Neuronal stem cell (in vitro differentiated cells): ENCODE data around the gene CYP8B1. TPM values are rescaled to one million over a fixed set of nuclear protein-coding genes. Genes with fewer than 3 reads are reported as not detected.
A peak's percentile ranks its signal among the peaks of the same experiment; 100 is the strongest.

Source experiments
- DNase-seq: peaks from one replicate; pipeline ENCODE4 v3.0.0-alpha.2; 2013; ENCODE audit warnings: low spot score
- H2AFZ ChIP-seq: one replicate; pipeline ENCODE4 v1.6.1; 2013; ENCODE audit warnings: mild to moderate bottlenecking, low read length, inconsistent platforms
- H2AK5ac ChIP-seq: 2 replicates; pipeline ENCODE4 v1.6.1; 2013; ENCODE audit warnings: low read depth, mild to moderate bottlenecking, inconsistent platforms, low read length, moderate library complexity, mixed read lengths
- H2BK120ac ChIP-seq: 2 replicates; pipeline ENCODE4 v1.6.1; 2013; ENCODE audit warnings: low read depth, mild to moderate bottlenecking, inconsistent platforms, low read length, moderate library complexity, mixed read lengths
- H2BK12ac ChIP-seq: one replicate; pipeline ENCODE4 v1.6.1; 2013; ENCODE audit warnings: low read length, inconsistent platforms
- H2BK15ac ChIP-seq: 2 replicates; pipeline ENCODE4 v1.6.1; 2013; ENCODE audit warnings: mild to moderate bottlenecking, low read length, inconsistent platforms, mixed read lengths
- H2BK5ac ChIP-seq: one replicate; pipeline ENCODE4 v1.6.1; 2013; ENCODE audit warnings: inconsistent platforms, mild to moderate bottlenecking, low read length, moderate library complexity
- H3K14ac ChIP-seq: one replicate; pipeline ENCODE4 v1.6.1; 2013; ENCODE audit warnings: low read length, inconsistent platforms
- H3K18ac ChIP-seq: 2 replicates; pipeline ENCODE4 v1.6.1; 2013; ENCODE audit warnings: low read length, inconsistent platforms
- H3K23ac ChIP-seq: 2 replicates; pipeline ENCODE4 v1.6.1; 2013; ENCODE audit warnings: low read depth, mild to moderate bottlenecking, mixed read lengths, low read length, inconsistent platforms; ENCODE audit not compliant: poor library complexity
- H3K27ac ChIP-seq: replicated peaks from 3 replicates; pipeline ENCODE4 v1.5.1; 2013; ENCODE audit warnings: low read length, inconsistent platforms
- H3K27me3 ChIP-seq, 3 experiments: 2 replicates each; pipeline ENCODE4 v1.6.1; 2013; ENCODE audit warnings: low read length in 3 of 3, mild to moderate bottlenecking in 2 of 3, inconsistent platforms in 1 of 3, low read depth in 1 of 3, mixed read lengths in 1 of 3, moderate library complexity in 1 of 3; ENCODE audit not compliant: control insufficient read depth in 3 of 3, insufficient read depth in 3 of 3
- H3K36me3 ChIP-seq, 2 donors: replicated peaks in 1 of 2; 2 replicates each; pipeline ENCODE4 v1.6.1; 2013; ENCODE audit warnings: low read length in 2 of 2; ENCODE audit not compliant: control insufficient read depth in 2 of 2, insufficient read depth in 2 of 2
- H3K4ac ChIP-seq: 2 replicates; pipeline ENCODE4 v1.6.1; 2013; ENCODE audit warnings: inconsistent platforms, mild to moderate bottlenecking, low read length, moderate library complexity
- H3K4me1 ChIP-seq, 2 donors: 1 replicate in 1 of 2; 2 replicates in 1 of 2; pipeline ENCODE4 v1.6.1; 2013; ENCODE audit warnings: low read length in 2 of 2, low read depth in 1 of 2; ENCODE audit not compliant: control insufficient read depth in 2 of 2, insufficient read depth in 1 of 2
- H3K4me2 ChIP-seq: one replicate; pipeline ENCODE4 v1.6.1; 2013; ENCODE audit warnings: mild to moderate bottlenecking, low read length, inconsistent platforms; ENCODE audit not compliant: insufficient read depth, poor library complexity, severe bottlenecking
- H3K4me3 ChIP-seq, 2 donors: 2 replicates each; pipeline ENCODE4 v1.5.1; 2013; ENCODE audit warnings: low read length in 2 of 2, mild to moderate bottlenecking in 2 of 2, inconsistent platforms in 1 of 2, moderate library complexity in 1 of 2
- H3K79me1 ChIP-seq: one replicate; pipeline ENCODE4 v1.6.1; 2013; ENCODE audit warnings: low read depth, mild to moderate bottlenecking, inconsistent platforms, low read length, moderate library complexity
- H3K9ac ChIP-seq: one replicate; pipeline ENCODE4 v1.6.1; 2013; ENCODE audit warnings: mild to moderate bottlenecking, low read depth, low read length, inconsistent platforms; ENCODE audit not compliant: poor library complexity
- H3K9me3 ChIP-seq, 2 donors: replicated peaks in 1 of 2; 2 replicates each; pipeline versions ENCODE3 to v1.6.1; 2013; ENCODE audit warnings: low read length in 2 of 2, mild to moderate bottlenecking in 2 of 2, inconsistent platforms in 1 of 2, low read depth in 1 of 2, mixed read lengths in 1 of 2, moderate library complexity in 1 of 2; ENCODE audit not compliant: control insufficient read depth in 2 of 2, insufficient read depth in 1 of 2
- H4K8ac ChIP-seq: one replicate; pipeline ENCODE4 v1.6.1; 2013; ENCODE audit warnings: low read depth, mild to moderate bottlenecking, inconsistent platforms, low read length, moderate library complexity
- H4K91ac ChIP-seq: one replicate; pipeline ENCODE4 v1.6.1; 2013; ENCODE audit warnings: low read length, low read depth, mild to moderate bottlenecking, inconsistent platforms; ENCODE audit not compliant: poor library complexity
- WGBS, 2 donors: extraction: QIAGEN DNeasy Blood & Tissue Kit; methylation state at CpG; one replicate each; pipeline ENCODE4 v1.1.7; 2013; ENCODE audit warnings: missing lambda C conversion rate in 2 of 2, mixed read lengths in 1 of 2; ENCODE audit not compliant: insufficient read length in 2 of 2, insufficient replicate concordance in 1 of 2; ENCODE audit errors: extremely low coverage in 2 of 2; 5-methylcytosine and 5-hydroxymethylcytosine counted together
- polyA plus RNA-seq, 2 experiments: library from polyadenylated mRNA; stranded (reverse); fragments of 200-250 nt; gene quantifications; one replicate each; pipeline ENCODE4 v1.2.3, GENCODE V29; 2013

CYP8B1 gene, protein sequence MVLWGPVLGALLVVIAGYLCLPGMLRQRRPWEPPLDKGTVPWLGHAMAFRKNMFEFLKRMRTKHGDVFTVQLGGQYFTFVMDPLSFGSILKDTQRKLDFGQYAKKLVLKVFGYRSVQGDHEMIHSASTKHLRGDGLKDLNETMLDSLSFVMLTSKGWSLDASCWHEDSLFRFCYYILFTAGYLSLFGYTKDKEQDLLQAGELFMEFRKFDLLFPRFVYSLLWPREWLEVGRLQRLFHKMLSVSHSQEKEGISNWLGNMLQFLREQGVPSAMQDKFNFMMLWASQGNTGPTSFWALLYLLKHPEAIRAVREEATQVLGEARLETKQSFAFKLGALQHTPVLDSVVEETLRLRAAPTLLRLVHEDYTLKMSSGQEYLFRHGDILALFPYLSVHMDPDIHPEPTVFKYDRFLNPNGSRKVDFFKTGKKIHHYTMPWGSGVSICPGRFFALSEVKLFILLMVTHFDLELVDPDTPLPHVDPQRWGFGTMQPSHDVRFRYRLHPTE
- not detected for polyA plus RNA-seq (2013, experiment 1 of 2)
- polyA plus RNA-seq (2013, experiment 2 of 2), result not detected

DNA sequence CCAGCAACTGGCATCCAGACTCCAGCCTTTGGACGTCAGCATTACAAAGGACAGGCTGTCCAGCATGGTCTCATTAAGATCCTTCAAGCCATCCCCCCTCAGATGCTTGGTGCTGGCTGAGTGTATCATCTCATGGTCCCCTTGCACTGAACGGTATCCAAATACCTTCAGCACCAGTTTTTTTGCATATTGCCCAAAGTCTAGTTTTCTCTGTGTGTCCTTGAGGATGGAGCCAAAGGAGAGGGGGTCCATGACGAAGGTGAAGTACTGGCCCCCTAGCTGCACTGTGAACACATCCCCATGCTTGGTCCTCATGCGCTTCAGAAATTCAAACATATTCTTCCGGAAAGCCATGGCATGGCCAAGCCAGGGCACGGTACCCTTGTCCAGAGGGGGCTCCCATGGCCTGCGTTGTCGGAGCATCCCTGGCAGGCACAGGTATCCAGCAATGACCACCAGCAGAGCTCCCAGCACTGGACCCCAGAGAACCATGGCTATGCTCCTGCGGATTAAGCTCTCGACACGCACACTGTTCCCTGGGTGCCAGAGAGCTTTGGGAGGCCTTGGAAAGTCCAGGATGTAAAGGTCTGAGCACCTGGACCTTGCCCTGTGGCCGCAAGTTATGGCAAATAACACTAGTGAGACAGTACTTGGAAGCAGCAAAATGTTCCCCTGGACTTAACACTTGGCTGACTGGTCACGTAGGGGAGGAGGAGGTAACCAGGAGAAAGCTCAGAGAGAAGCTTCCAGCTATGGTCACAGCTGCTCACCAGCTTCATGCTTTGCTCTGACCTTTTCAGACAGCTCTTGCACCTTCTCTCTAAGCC lies at the start of gene CYP8B1:
Gene CYP8B1 (minus strand): TSS at position 555 of the 827 bp plus-strand sequence. CDS start 63 bp downstream, at position 492.
- DNase-seq, result no peak
- H2AFZ ChIP-seq, result no peak within 1 kb of the TSS

DNA sequence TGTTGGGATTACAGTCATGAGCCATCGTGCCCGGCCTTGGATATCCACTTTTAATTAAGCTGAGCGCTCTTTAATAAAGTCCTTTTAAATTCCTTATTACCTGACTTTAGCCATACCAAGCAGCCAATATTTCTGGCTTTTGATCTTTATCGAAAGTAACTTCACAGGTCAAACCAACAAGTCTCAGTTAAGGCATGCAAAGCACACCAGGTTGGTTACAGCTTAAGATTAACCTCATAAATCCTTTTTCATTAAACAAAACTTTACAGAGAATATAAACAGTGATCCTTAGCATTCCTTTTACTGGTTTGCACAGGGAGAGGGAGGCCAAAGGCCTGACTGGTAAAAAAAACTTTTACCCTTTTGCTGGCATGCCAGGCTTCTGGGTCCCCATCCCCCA lies 47.9 kb upstream of the CYP8B1 start:
- no peak overlapping the region for H3K18ac ChIP-seq
- H2BK12ac ChIP-seq, result no peak overlapping the region
- no peak overlapping the region for H2BK5ac ChIP-seq
- no peak overlapping the region for H3K4me3 ChIP-seq
- H4K91ac ChIP-seq, result no peak overlapping the region
- H2AFZ ChIP-seq, result no peak overlapping the region
- no peak overlapping the region for H3K27ac ChIP-seq
- WGBS, 2 donors, result no CpG with 5 or more reads among the region's 4 CpGs
- H3K4ac ChIP-seq, result no peak overlapping the region
- H3K9me3 ChIP-seq, result no peaks in the 10 kb centered on the region
- no peak overlapping the region for H2BK15ac ChIP-seq
- DNase-seq, result no peak
- H3K4me1 ChIP-seq, result no peaks in the 10 kb centered on the region
- no peak overlapping the region for H3K4me2 ChIP-seq
- no peaks in the 10 kb centered on the region for H3K79me1 ChIP-seq
- no peak overlapping the region for H2AK5ac ChIP-seq
- H3K9ac ChIP-seq, result no peak overlapping the region
- H3K36me3 ChIP-seq, result no peaks in the 10 kb centered on the region
- peaks cover 0 to 2% (median 0%) of the 10 kb centered on the region in 3 experiments for H3K27me3 ChIP-seq
- no peak overlapping the region for H4K8ac ChIP-seq
- no peak overlapping the region for H2BK120ac ChIP-seq
- H3K23ac ChIP-seq, result no peak overlapping the region
- no peak overlapping the region for H3K14ac ChIP-seq

More for the DNA sequence above, at the start of gene CYP8B1:
- H4K91ac ChIP-seq, result no peak within 1 kb of the TSS
- H3K4me3 ChIP-seq, result no peak within 1 kb of the TSS
- peak within 1 kb of the TSS; percentile 32 for H3K18ac ChIP-seq
- WGBS, 2 donors, result no CpG with 5 or more reads among the region's 13 CpGs
- H2BK12ac ChIP-seq, result no peak within 1 kb of the TSS
- H3K27ac ChIP-seq, result no peak within 1 kb of the TSS
- peak within 1 kb of the TSS; percentile 90 for H2BK5ac ChIP-seq
- H3K36me3 ChIP-seq, result no peaks in the 10 kb centered on the region
- no peak within 1 kb of the TSS for H3K4me2 ChIP-seq
- H3K14ac ChIP-seq, result no peak within 1 kb of the TSS
- no peak within 1 kb of the TSS for H2BK15ac ChIP-seq
- H4K8ac ChIP-seq, result no peak within 1 kb of the TSS
- no peaks in the 10 kb centered on the region for H3K79me1 ChIP-seq
- peaks cover 0 to under 1% of the 10 kb centered on the region in 2 donors for H3K4me1 ChIP-seq
- no peak within 1 kb of the TSS for H3K23ac ChIP-seq
- no peak within 1 kb of the TSS for H2BK120ac ChIP-seq
- peaks cover 0 to 38% (median 0%) of the 10 kb centered on the region in 3 experiments for H3K27me3 ChIP-seq
- H3K9ac ChIP-seq, result no peak within 1 kb of the TSS
- no peak within 1 kb of the TSS for H2AK5ac ChIP-seq
- H3K9me3 ChIP-seq, result peaks cover 0 to 2% of the 10 kb centered on the region in 2 donors
- no peak within 1 kb of the TSS for H3K4ac ChIP-seq

DNA sequence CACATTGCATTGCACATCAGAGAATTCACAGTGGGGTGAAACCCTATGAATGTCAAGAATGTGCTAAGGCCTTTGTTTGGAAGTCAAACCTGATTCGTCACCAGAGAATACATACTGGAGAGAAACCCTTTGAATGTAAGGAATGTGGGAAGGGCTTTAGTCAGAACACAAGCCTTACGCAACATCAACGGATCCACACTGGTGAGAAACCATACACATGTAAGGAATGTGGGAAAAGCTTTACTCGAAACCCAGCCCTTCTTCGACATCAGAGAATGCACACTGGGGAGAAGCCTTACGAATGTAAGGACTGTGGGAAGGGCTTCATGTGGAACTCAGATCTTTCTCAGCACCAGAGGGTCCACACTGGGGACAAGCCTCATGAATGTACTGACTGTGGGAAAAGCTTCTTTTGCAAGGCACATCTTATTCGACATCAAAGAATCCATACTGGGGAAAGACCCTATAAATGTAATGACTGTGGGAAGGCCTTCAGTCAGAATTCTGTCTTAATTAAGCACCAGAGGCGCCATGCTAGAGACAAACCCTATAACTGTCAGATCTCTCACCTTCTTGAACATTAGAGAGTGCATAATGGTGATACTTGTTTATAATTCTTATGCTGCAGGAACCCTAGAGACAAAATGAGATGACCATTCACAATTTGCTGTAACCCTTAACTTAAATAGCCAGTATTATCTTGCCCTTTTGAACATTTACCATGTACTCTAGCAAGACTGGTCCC lies 39.3 kb upstream of the CYP8B1 start:
- Histone ChIP-seq H3K14ac (no peak overlapping the region), H2AFZ (no peak overlapping the region), H3K27me3 (no peaks in the 10 kb centered on the region), H3K4me3 (no peak overlapping the region), H3K27ac (no peak overlapping the region), H2BK5ac (no peak overlapping the region), H3K4ac (no peak overlapping the region), H3K18ac (no peak overlapping the region), H3K4me2 (no peak overlapping the region), H3K23ac (no peak overlapping the region), H3K36me3 (no peaks in the 10 kb centered on the region), H3K4me1 (no peaks in the 10 kb centered on the region), H3K9ac (no peak overlapping the region), H3K79me1 (no peaks in the 10 kb centered on the region), H2BK15ac (no peak overlapping the region), H4K91ac (no peak overlapping the region), H2BK120ac (no peak overlapping the region), H2BK12ac (no peak overlapping the region), H3K9me3 (peaks cover 13 to 18% of the 10 kb centered on the region in 2 donors), H4K8ac (no peak overlapping the region), H2AK5ac (no peak overlapping the region)
- no CpG with 5 or more reads among the region's 8 CpGs for WGBS, 2 donors
- no peak for DNase-seq
